K562 (cell line): ENCODE measurements around the gene LAG3. TPM values are rescaled to one million over a fixed set of nuclear protein-coding genes. Genes with fewer than 3 reads are reported as not detected.

Experiments used
- ARID1B ChIP-seq: fragments of 450-650 bp; IDR thresholded peaks from 2 replicates; pipeline ENCODE4 v1.6.1; 2016; ENCODE audit warnings: antibody characterized with exemption, mild to moderate bottlenecking, inconsistent platforms
- CEBPB ChIP-seq: fragments of 450-650 bp; IDR thresholded peaks from 2 replicates; pipeline ENCODE4 v1.6.1; 2016; ENCODE audit warnings: missing genetic modification characterization, missing compliant biosample characterization
- CEBPG ChIP-seq, 3 experiments: fragments of 200-800 bp in 1 of 3; sonication (Bioruptor generic) in 1 of 3; sonication (generic) in 1 of 3; formaldehyde crosslinking in 1 of 3; IDR thresholded peaks in 2 of 3; conservative IDR thresholded peaks in 1 of 3; 2 replicates each; pipeline versions ENCODE4 v1.6.1 to v1.8.0; 2016 to 2022; ENCODE audit warnings: missing compliant biosample characterization in 2 of 3, missing genetic modification characterization in 2 of 3, mild to moderate bottlenecking in 1 of 3, missing genetic modification reagents in 1 of 3
- CSDE1 ChIP-seq, 2 experiments: fragments of 450-650 bp; IDR thresholded peaks; 2 replicates each; pipeline ENCODE4 v1.6.1; 2016; ENCODE audit warnings: mild to moderate bottlenecking in 1 of 2
- DMBX1 ChIP-seq: fragments of 250-450 bp; sonication (Bioruptor Pico); IDR thresholded peaks from 2 replicates; pipeline ENCODE4 v1.8.0; 2022; ENCODE audit warnings: inconsistent platforms, mild to moderate bottlenecking, moderate library complexity, borderline replicate concordance
- GATAD2B ChIP-seq: fragments of 450-650 bp; IDR thresholded peaks from 2 replicates; pipeline ENCODE4 v1.6.1; 2017; ENCODE audit warnings: mild to moderate bottlenecking, borderline replicate concordance
- HDAC3 ChIP-seq: fragments of 450-650 bp; IDR thresholded peaks from 2 replicates; pipeline ENCODE4 v1.6.1; 2018; ENCODE audit warnings: borderline replicate concordance, mild to moderate bottlenecking, moderate library complexity; ENCODE audit not compliant: partially characterized antibody
- HLTF ChIP-seq: fragments of 450-650 bp; IDR thresholded peaks from 2 replicates; pipeline ENCODE4 v1.6.1; 2016
- HMGN3 ChIP-seq: IDR thresholded peaks from 2 replicates; pipeline ENCODE4 v1.6.1; 2011; ENCODE audit warnings: borderline replicate concordance, low read depth, mild to moderate bottlenecking, mixed read lengths, low read length; ENCODE audit not compliant: insufficient read length; ENCODE audit errors: extremely low read depth
- HSF4 ChIP-seq: fragments of 250-450 bp; sonication (Bioruptor Pico); IDR thresholded peaks from 2 replicates; pipeline ENCODE4 v2.1.2; 2022; ENCODE audit warnings: mild to moderate bottlenecking, moderate library complexity, borderline replicate concordance
- JUND ChIP-seq, 2 experiments: IDR thresholded peaks; 2 replicates in 1 of 2; 3 replicates in 1 of 2; pipeline ENCODE4 v1.6.1; 2011; ENCODE audit warnings: borderline replicate concordance in 2 of 2, low read depth in 2 of 2, low read length in 2 of 2, improper control_type of control experiment in 1 of 2, missing biosample characterization in 1 of 2, missing genetic modification characterization in 1 of 2, missing genetic modification reagents in 1 of 2
- KDM1A ChIP-seq, 2 experiments: fragments of 450-650 bp; IDR thresholded peaks; 2 replicates each; pipeline ENCODE4 v1.6.1; 2016; ENCODE audit warnings: mild to moderate bottlenecking in 2 of 2
- LEF1 ChIP-seq: fragments of 450-650 bp; IDR thresholded peaks from 2 replicates; pipeline ENCODE4 v1.6.1; 2016; ENCODE audit warnings: mild to moderate bottlenecking
- MTA2 ChIP-seq: fragments of 450-650 bp; IDR thresholded peaks from 2 replicates; pipeline ENCODE4 v1.6.1; 2016; ENCODE audit warnings: low read depth
- MTA3 ChIP-seq: fragments of 450-650 bp; formaldehyde crosslinking; IDR thresholded peaks from 2 replicates; pipeline ENCODE4 v1.6.1; 2017; ENCODE audit warnings: mild to moderate bottlenecking, borderline replicate concordance
- NR2C1 ChIP-seq, 2 experiments: fragments of 450-650 bp; IDR thresholded peaks; 2 replicates each; pipeline ENCODE4 v1.6.1; 2017; ENCODE audit warnings: mild to moderate bottlenecking in 2 of 2, antibody characterized with exemption in 1 of 2, inconsistent platforms in 1 of 2, missing compliant biosample characterization in 1 of 2, missing genetic modification characterization in 1 of 2
- NR2C2 ChIP-seq, 2 experiments: fragments of 200-800 bp in 1 of 2; sonication (Bioruptor generic) in 1 of 2; sonication (generic) in 1 of 2; formaldehyde crosslinking in 1 of 2; IDR thresholded peaks; 2 replicates each; pipeline versions ENCODE4 v1.6.1 to v1.8.0; 2016 to 2022; ENCODE audit warnings: mild to moderate bottlenecking in 1 of 2, missing compliant biosample characterization in 1 of 2, missing genetic modification characterization in 1 of 2, missing genetic modification reagents in 1 of 2
- SMARCA4 ChIP-seq: fragments of 450-650 bp; IDR thresholded peaks from 2 replicates; pipeline ENCODE4 v1.6.1; 2016
- SMARCC2 ChIP-seq: fragments of 450-650 bp; IDR thresholded peaks from 2 replicates; pipeline ENCODE4 v1.6.1; 2017; ENCODE audit warnings: antibody characterized with exemption, moderate library complexity, mild to moderate bottlenecking, low read depth
- ZNF23 ChIP-seq: fragments of 250-450 bp; sonication (Bioruptor Pico); IDR thresholded peaks from 2 replicates; pipeline ENCODE4 v1.4.0; 2020; ENCODE audit warnings: mild to moderate bottlenecking
- ZNF696 ChIP-seq: fragments of 250-450 bp; sonication (Bioruptor Pico); conservative IDR thresholded peaks from 2 replicates; pipeline ENCODE4 v1.4.0; 2020; ENCODE audit warnings: mild to moderate bottlenecking, moderate library complexity
- polyA plus RNA-seq, 8 experiments: library from polyadenylated mRNA; depleted of rRNA in 4 of 8; stranded (reverse) in 5 of 8; unstranded in 3 of 8; fragments of >200 nt; fragmentation: Nextera tagmentation in 2 of 8; fragmentation: Illumina TruSeq in 1 of 8; extraction: Ambion mirVana in 2 of 8; extraction: Trizol in 1 of 8; gene quantifications; 2 replicates each; pipeline versions ENCODE4 v1.2.1 to v1.2.3, GENCODE V29; 2011 to 2014; ENCODE audit warnings: inconsistent platforms in 1 of 8, missing spikeins in 1 of 8
- total RNA-seq, 7 experiments: library from RNA; depleted of rRNA in 6 of 7; stranded (reverse); fragments of >200 nt in 6 of 7; fragmentation: Illumina TruSeq in 2 of 7; extraction: Trizol in 2 of 7; gene quantifications; 2 replicates each; pipeline versions ENCODE4 v1.2.1 to v1.2.3, GENCODE V29; 2011 to 2021; ENCODE audit warnings: low replicate concordance in 1 of 7
- TF ChIP-seq, protein P1 (sequence below): fragments of 150-350 bp; conservative IDR thresholded peaks from 2 replicates; pipeline ENCODE4 v1.6.1; 2014; ENCODE audit warnings: low read length
- TF ChIP-seq, protein P2 (sequence below): fragments of 250-450 bp; sonication (Bioruptor Pico); IDR thresholded peaks from 2 replicates; pipeline ENCODE4 v1.4.0; 2020; ENCODE audit warnings: borderline replicate concordance

Gene LAG3
- total and polyA plus RNA-seq, 9 of the 15 experiments (the other 6 are each of a cell fraction or from before 2014, with no cell fraction given): 0.07 to 0.66 (median 0.09) TPM; not detected in 1

DNA sequence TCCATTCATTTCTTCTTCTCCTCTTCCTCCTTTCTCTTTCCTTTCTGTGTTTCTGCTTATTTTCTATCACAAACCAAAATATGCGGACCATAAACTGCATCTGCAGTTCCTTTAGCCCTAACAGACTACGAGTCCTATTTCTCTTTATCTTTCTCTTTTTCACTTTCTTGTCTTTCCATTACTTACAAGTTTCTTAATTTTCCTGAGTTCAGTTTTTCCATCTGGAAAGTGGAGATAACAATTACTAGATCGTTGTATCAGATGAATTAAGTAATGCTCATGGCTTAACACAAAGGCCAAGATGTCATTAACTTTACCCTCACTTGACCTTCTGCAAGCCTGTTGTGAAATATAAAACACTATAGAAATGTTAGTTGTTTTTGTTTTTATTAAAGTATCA, 49.5 kb upstream of the LAG3 start (continued):
- TF ChIP-seq, protein P1, sequence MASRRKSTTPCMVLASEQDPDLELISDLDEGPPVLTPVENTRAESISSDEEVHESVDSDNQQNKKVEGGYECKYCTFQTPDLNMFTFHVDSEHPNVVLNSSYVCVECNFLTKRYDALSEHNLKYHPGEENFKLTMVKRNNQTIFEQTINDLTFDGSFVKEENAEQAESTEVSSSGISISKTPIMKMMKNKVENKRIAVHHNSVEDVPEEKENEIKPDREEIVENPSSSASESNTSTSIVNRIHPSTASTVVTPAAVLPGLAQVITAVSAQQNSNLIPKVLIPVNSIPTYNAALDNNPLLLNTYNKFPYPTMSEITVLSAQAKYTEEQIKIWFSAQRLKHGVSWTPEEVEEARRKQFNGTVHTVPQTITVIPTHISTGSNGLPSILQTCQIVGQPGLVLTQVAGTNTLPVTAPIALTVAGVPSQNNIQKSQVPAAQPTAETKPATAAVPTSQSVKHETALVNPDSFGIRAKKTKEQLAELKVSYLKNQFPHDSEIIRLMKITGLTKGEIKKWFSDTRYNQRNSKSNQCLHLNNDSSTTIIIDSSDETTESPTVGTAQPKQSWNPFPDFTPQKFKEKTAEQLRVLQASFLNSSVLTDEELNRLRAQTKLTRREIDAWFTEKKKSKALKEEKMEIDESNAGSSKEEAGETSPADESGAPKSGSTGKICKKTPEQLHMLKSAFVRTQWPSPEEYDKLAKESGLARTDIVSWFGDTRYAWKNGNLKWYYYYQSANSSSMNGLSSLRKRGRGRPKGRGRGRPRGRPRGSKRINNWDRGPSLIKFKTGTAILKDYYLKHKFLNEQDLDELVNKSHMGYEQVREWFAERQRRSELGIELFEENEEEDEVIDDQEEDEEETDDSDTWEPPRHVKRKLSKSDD: no peak
- peak; percentile 63 for TF ChIP-seq LEF1
- TF ChIP-seq SMARCC2: 0 out of 2 replicates have a peak, but pooled peaks have one; percentile 45
- TF ChIP-seq, protein P2, sequence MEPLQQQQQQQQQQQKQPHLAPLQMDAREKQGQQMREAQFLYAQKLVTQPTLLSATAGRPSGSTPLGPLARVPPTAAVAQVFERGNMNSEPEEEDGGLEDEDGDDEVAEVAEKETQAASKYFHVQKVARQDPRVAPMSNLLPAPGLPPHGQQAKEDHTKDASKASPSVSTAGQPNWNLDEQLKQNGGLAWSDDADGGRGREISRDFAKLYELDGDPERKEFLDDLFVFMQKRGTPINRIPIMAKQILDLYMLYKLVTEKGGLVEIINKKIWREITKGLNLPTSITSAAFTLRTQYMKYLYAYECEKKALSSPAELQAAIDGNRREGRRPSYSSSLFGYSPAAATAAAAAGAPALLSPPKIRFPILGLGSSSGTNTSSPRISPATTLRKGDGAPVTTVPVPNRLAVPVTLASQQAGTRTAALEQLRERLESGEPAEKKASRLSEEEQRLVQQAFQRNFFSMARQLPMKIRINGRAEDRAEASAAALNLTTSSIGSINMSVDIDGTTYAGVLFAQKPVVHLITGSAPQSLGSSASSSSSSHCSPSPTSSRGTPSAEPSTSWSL (CRISPR knock-in tag): no peak
- TF ChIP-seq HLTF: no peak
- 0 out of 2 replicates have a peak, but pooled peaks have one; percentile 44 for TF ChIP-seq GATAD2B
- no peak for TF ChIP-seq HSF4 (CRISPR knock-in tag)
- TF ChIP-seq NR2C2 (CRISPR knock-in tag; IDR thresholded peaks at IDR 0.05): no peak
- TF ChIP-seq NR2C2 (tag; IDR thresholded peaks at IDR 0.05): no peak
- no peak for TF ChIP-seq ZNF696 (CRISPR knock-in tag)
- TF ChIP-seq ARID1B: peak; percentile 84
- TF ChIP-seq DMBX1 (CRISPR knock-in tag): no peak
- TF ChIP-seq CEBPG (CRISPR knock-in tag; IDR thresholded peaks at IDR 0.05): no peak
- peak in 1 of 2 experiments; percentile 46; a peak in 2 of 4 replicates for TF ChIP-seq CEBPG (tag; conservative IDR thresholded peaks at IDR 0.05 in 1 of 2, IDR thresholded peaks at IDR 0.05 in 1 of 2)
- TF ChIP-seq MTA2: 0 out of 2 replicates have a peak, but pooled peaks have one; percentile 24
- TF ChIP-seq JUND (IDR thresholded peaks at IDR 0.05; ENCODE audit: borderline replicate concordance, low read depth, low read length): 0 out of 2 replicates have a peak, but pooled peaks have one; percentile 16
- TF ChIP-seq JUND (tag; IDR thresholded peaks at IDR 0.05; ENCODE audit: borderline replicate concordance, low read depth, low read length): no peak
- no peak for TF ChIP-seq MTA3
- TF ChIP-seq CEBPB (tag): peak; percentile 87
- TF ChIP-seq KDM1A (IDR thresholded peaks at IDR 0.05): peak in 1 of 2 experiments; percentile 16; a peak in 1 of 4 replicates
- peak; percentile 46 for TF ChIP-seq HDAC3
- no peak for TF ChIP-seq NR2C1 (IDR thresholded peaks at IDR 0.05)
- TF ChIP-seq NR2C1 (tag; IDR thresholded peaks at IDR 0.05): 0 out of 2 replicates have a peak, but pooled peaks have one; percentile 19
- TF ChIP-seq HMGN3: no peak
- TF ChIP-seq CSDE1 (IDR thresholded peaks at IDR 0.05): no peak
- TF ChIP-seq SMARCA4: peak; percentile 72
- no peak for TF ChIP-seq ZNF23
